RWPE1 (cell line): ENCODE data around the gene SAXO2.
"Not testable (repeated sequence)": the region's sequence is repeated elsewhere in the genome, so short reads cannot be mapped to it uniquely, and the experiment has no call there.

Experiments used
- CTCF ChIA-PET: fragments of 350-600 bp; sonication (Branson Sonifier 250); formaldehyde crosslinking; extraction: SDS; loops from one replicate; lab custom pipeline; 2021; lab: Yijun Ruan, JAX
- POLR2A ChIA-PET: fragments of 400-600 bp; formaldehyde crosslinking; extraction: SDS; loops from one replicate; lab custom pipeline; 2020; ENCODE audit warnings: antibody characterized with exemption; ENCODE audit not compliant: low non-redundant PET; lab: Yijun Ruan, JAX
- DNase-seq: peaks from one replicate; pipeline ENCODE4 v3.0.0; 2012; ENCODE audit warnings: low spot score
- H3K27ac ChIP-seq: fragments of 450-650 bp; 2 replicates; pipeline ENCODE4 v1.5.1; 2017
- CTCF ChIP-seq: fragments of 450-650 bp; conservative IDR thresholded peaks from 2 replicates; pipeline ENCODE4 v1.5.1; 2017; ENCODE audit warnings: low read depth, mild to moderate bottlenecking

Gene SAXO2

GRCh38 chr15:82275410-82275809 is 12.8 kb downstream of the SAXO2 start:
- ChIA-PET POLR2A (no interaction called here), CTCF (interaction anchor here (0.6 kb wide), 1 partner anchor 79 kb away, joined by 4 read pairs; no protein-coding TSS in a partner anchor)
- H3K27ac ChIP-seq: no peak overlapping the region
- DNase-seq: no peak
- TF ChIP-seq CTCF: no peak

GRCh38 chr15:82281276-82281675 is 18.7 kb downstream of the SAXO2 start:
- DNase-seq, CTCF ChIA-PET, H3K27ac ChIP-seq, POLR2A ChIA-PET: not testable (repeated sequence)
- peak; percentile 56 for TF ChIP-seq CTCF

- H3K27ac ChIP-seq, CTCF ChIA-PET, DNase-seq, POLR2A ChIA-PET: not testable (repeated sequence)
Observed at GRCh38 chr15:82282386-82282785, 19.8 kb downstream of the SAXO2 start.

DNA sequence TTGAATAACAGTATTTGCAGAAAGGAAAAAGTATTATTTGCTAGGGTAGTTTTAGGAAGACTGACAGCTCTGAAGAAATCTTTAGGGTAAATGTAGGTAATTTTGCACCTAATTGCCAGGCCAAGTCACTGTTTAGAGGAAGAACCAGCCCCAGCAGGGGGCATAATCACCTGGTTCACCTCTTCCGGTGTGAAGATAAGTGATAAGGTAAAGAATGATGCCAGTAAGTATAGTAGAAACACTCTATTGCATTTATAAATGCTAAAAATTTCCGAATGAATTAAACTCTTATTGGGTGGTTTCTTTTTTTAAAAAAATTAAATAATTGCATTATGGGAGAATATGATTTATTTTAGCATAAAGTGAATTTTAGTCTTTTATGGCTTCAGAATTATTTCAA is 21.8 kb downstream of the SAXO2 start:
- POLR2A ChIA-PET, CTCF ChIA-PET, DNase-seq, H3K27ac ChIP-seq: not testable (repeated sequence)

- DNase-seq, POLR2A ChIA-PET, CTCF ChIA-PET, H3K27ac ChIP-seq: not testable (repeated sequence)
Observed at GRCh38 chr15:82286475-82286874, 23.9 kb downstream of the SAXO2 start.

DNA sequence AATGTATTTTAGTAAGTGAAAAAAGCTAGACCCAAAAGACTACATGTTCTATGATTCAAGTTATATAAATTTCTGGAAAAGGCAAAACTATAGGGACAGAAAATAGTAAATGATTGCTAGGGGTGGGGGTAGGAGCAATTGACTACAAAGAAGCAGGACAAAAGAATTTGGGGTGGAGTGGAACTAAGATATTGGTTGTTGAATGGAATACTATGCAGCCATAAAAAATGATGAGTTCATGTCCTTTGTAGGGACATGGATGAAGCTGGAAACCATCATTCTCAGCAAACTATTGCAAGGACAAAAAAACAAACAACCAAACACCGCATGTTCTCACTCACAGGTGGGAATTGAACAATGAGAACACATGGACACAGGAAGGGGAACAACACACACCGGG is 25.6 kb downstream of the SAXO2 start:
- CTCF ChIA-PET, POLR2A ChIA-PET, H3K27ac ChIP-seq: not testable (repeated sequence)

GRCh38 chr15:82292271-82292670 is 29.7 kb downstream of the SAXO2 start:
- POLR2A ChIA-PET: no interaction called here
- no peak for TF ChIP-seq CTCF
- CTCF ChIA-PET: no interaction called here
- DNase-seq: no peak
- H3K27ac ChIP-seq: no peak overlapping the region

More for the DNA sequence above, 25.6 kb downstream of the SAXO2 start:
- not testable (repeated sequence) for DNase-seq

GRCh38 chr15:82294061-82294690 is 31.6 kb downstream of the SAXO2 start:
- TF ChIP-seq CTCF: no peak
- H3K27ac ChIP-seq: no peak overlapping the region
- ChIA-PET POLR2A (no interaction called here), CTCF (interaction anchor here (0.5 to 0.7 kb wide), 2 partner anchors 658 to 748 kb away, joined by 3 to 4 read pairs; no protein-coding TSS in a partner anchor)
- DNase-seq: no peak

DNA sequence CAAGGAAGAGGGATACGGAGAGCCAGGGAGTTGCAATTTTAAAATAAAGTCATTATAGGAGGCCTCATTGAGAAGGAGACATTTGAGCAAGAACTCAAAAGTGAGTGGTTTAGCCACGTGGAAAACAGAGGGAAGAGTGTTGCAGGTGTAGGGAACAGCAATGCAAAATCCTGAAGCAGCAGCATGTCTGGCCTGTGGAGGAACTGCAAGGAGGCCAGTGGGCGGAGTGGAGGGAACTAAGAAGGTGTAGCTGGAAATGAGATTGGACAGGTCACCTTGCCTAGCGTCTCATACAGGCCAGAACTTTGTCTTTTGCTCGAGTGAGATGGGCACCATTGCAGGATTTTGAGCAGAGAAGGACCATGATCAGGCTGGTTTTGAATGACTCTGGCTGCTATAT is 34.9 kb downstream of the SAXO2 start:
- CTCF ChIA-PET: no interaction called here

More for the DNA sequence above, 34.9 kb downstream of the SAXO2 start:
- no peak overlapping the region for H3K27ac ChIP-seq
- no peak for TF ChIP-seq CTCF
- DNase-seq: no peak
- POLR2A ChIA-PET: no interaction called here
